NCI-H82 (cell line): ENCODE results near the gene USP15.
"Not testable (repeated sequence)": the region's sequence is repeated elsewhere in the genome, so short reads cannot be mapped to it uniquely, and the experiment has no call there.

Experiments used
- DNase-seq: peaks from one replicate; lab custom pipeline; 2025; lab: John Stamatoyannopoulos, UW

The USP15 gene

DNA sequence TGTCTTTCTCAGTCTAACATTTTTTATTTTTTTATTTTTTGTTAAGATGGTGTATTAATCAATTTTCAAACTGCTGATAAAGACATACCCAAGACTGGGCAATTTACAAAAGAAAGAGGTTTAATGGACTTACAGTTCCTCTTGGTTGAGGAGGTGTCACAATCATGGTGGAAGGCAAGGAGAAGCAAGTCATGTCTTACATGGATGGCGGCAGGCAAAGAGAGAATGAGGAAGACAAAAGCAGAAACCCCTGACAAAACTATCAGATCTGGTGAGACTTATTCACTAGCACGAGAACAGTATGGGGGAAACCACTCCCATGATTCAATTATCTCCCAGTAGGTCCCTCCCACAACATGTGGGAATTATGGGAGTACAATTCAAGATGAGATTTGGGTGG, 195.2 kb downstream of the USP15 start:
- not testable (repeated sequence) for DNase-seq

DNA sequence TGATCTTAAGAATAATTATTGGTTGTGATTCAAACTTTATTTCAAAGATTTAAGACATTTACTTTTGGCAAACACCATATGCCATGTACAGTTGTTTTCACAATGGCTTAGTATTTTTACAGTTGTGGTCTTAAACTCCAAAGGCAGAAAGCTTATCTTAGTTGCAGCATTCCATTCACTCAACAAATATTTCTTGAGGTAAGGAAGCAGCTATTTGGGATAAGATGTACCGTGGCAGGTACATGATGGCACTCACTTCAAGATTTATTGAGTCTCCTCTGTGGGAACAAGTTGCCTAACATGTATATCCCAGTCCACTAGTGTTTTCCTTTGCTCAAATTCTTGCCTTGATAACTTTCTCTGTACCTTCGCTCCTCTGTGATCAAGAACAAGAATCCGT, 198.4 kb downstream of the USP15 start:
- DNase-seq = no peak

DNA sequence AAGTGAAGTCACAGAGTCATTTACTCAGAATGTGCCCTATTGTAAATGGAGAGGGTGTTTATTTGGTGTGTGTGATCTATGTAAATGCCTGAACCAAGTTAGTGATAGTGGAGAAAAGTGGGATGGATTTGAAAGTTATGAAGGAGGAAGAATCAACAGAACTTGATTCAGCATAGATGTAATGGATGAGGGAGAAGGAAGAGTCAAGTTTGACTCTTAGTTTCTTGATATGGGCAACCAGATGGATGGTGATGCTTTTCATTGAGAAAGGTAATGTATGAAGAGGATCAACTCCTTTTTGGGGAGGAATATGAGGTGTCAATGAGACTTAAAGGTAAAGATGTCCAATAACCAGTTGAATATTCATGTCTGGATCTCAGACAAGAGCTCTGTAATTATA, 199.8 kb downstream of the USP15 start:
- DNase-seq = no peak

DNA sequence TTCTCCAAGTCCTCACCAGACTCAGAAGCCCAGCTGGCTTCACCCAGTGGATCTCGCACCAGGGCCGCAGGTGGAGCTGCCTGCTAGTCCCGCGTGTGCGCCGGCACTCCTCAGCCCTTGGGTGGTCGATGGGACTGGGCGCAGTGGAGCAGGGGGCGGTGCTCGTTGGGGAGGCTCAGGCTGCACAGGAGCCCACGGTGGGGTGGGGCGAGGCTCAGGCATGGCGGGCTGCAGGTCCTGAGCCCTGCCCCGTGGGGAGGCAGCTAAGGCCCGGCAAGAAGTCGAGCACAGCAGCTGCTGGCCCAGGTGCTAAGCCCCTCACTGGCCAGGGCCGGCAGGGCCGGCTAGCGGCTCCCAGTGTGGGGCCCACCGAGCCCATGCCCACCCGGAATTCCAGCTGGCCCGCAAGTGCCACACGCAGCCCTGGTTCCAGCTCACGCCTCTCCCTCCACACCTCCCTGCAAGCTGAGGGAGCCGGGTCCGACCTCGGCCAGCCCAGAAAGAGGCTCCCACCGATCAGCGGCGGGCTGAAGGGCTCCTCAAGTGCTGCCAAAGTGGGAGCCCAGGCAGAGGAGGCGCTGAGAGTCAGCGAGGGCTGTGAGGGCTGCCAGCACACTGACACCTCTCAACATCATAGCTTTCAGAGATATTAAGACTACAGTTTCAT, 201.1 kb downstream of the USP15 start:
- not testable (repeated sequence) for DNase-seq

DNA sequence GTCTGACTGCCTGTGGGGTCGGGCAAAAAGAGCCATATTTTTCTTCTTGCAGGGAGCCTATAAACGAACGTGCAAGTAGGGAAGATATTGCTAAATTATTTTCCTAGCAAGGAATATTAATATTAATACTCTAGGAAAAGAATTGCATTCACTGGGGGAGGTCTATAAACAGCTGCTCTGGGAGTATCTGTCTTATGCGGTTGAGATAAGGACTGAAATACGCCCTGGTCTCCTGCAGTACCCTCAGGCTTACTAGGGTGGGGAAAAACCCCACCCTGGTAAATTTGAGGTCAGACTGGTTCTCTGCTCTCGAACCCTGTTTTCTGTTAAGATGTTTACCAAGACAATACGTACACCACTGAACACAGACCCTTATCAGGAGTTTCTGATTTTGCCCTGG, 203.0 kb downstream of the USP15 start:
- not testable (repeated sequence) for DNase-seq
